Measurements from ENCODE around the gene LDLRAD4.
A peak's percentile ranks its signal among the peaks of the same experiment; 100 is the strongest.

LDLRAD4 gene

GRCh38 chr18:13435586-13436333 lies 217.2 kb downstream of the LDLRAD4 start:
- no peaks in the 10 kb centered on the region for H3K36me3 ChIP-seq (ENCODE audit: control insufficient read depth, insufficient read depth, low read length, severe bottlenecking)
- peaks cover 3% of the 10 kb centered on the region for H3K27me3 ChIP-seq (replicated peaks; ENCODE audit: control insufficient read depth, insufficient read depth, low read length)
- peaks cover 10% of the 10 kb centered on the region for H3K4me1 ChIP-seq (ENCODE audit: control insufficient read depth, insufficient read depth, low read length)
- no peaks in the 10 kb centered on the region for H3K9me3 ChIP-seq (ENCODE audit: control insufficient read depth, low read length)
- no peak overlapping the region for H3K9ac ChIP-seq (ENCODE audit: low read length)
- DNase-seq (ENCODE audit: low read depth): peak; percentile 70
- H3K4me3 ChIP-seq (ENCODE audit: low read length): no peak overlapping the region

- no peak overlapping the region for H3K4me3 ChIP-seq (ENCODE audit: low read length)
- peaks cover 3% of the 10 kb centered on the region for H3K27me3 ChIP-seq (replicated peaks; ENCODE audit: control insufficient read depth, insufficient read depth, low read length)
- H3K9ac ChIP-seq (ENCODE audit: low read length): no peak overlapping the region
- no peaks in the 10 kb centered on the region for H3K9me3 ChIP-seq (ENCODE audit: control insufficient read depth, low read length)
- H3K36me3 ChIP-seq (ENCODE audit: control insufficient read depth, insufficient read depth, low read length, severe bottlenecking): no peaks in the 10 kb centered on the region
- DNase-seq (ENCODE audit: low read depth): no peak
- H3K4me1 ChIP-seq (ENCODE audit: control insufficient read depth, insufficient read depth, low read length): peaks cover 10% of the 10 kb centered on the region
Measured at GRCh38 chr18:13436576-13436975, 218.0 kb downstream of the LDLRAD4 start.

GRCh38 chr18:13437034-13437433 lies 218.5 kb downstream of the LDLRAD4 start:
- no peak for DNase-seq (ENCODE audit: low read depth)

GRCh38 chr18:13437796-13438506 lies 219.4 kb downstream of the LDLRAD4 start:
- Histone ChIP-seq H3K9ac (ENCODE audit: low read length) (no peak overlapping the region), H3K9me3 (ENCODE audit: control insufficient read depth, low read length) (no peaks in the 10 kb centered on the region), H3K4me1 (ENCODE audit: control insufficient read depth, insufficient read depth, low read length) (peaks cover 10% of the 10 kb centered on the region), H3K36me3 (ENCODE audit: control insufficient read depth, insufficient read depth, low read length, severe bottlenecking) (no peaks in the 10 kb centered on the region), H3K4me3 (ENCODE audit: low read length) (no peak overlapping the region), H3K27me3 (replicated peaks; ENCODE audit: control insufficient read depth, insufficient read depth, low read length) (no peaks in the 10 kb centered on the region)
- DNase-seq (ENCODE audit: low read depth): no peak

More at GRCh38 chr18:13437034-13437433, 218.5 kb downstream of the LDLRAD4 start:
- H3K4me1 ChIP-seq (ENCODE audit: control insufficient read depth, insufficient read depth, low read length): peaks cover 10% of the 10 kb centered on the region
- H3K9me3 ChIP-seq (ENCODE audit: control insufficient read depth, low read length): no peaks in the 10 kb centered on the region
- peaks cover under 1% of the 10 kb centered on the region for H3K27me3 ChIP-seq (replicated peaks; ENCODE audit: control insufficient read depth, insufficient read depth, low read length)
- H3K4me3 ChIP-seq (ENCODE audit: low read length): no peak overlapping the region
- no peak overlapping the region for H3K9ac ChIP-seq (ENCODE audit: low read length)
- H3K36me3 ChIP-seq (ENCODE audit: control insufficient read depth, insufficient read depth, low read length, severe bottlenecking): no peaks in the 10 kb centered on the region

- Histone ChIP-seq H3K4me1 (ENCODE audit: control insufficient read depth, insufficient read depth, low read length) (peaks cover 10% of the 10 kb centered on the region), H3K36me3 (ENCODE audit: control insufficient read depth, insufficient read depth, low read length, severe bottlenecking) (no peaks in the 10 kb centered on the region), H3K27me3 (replicated peaks; ENCODE audit: control insufficient read depth, insufficient read depth, low read length) (peaks cover 4% of the 10 kb centered on the region), H3K9me3 (ENCODE audit: control insufficient read depth, low read length) (no peaks in the 10 kb centered on the region), H3K4me3 (ENCODE audit: low read length) (no peak overlapping the region), H3K9ac (ENCODE audit: low read length) (no peak overlapping the region)
- DNase-seq (ENCODE audit: low read depth): no peak
Measured at GRCh38 chr18:13438507-13439056, 220.0 kb downstream of the LDLRAD4 start.

- peaks cover 8% of the 10 kb centered on the region for H3K27me3 ChIP-seq (replicated peaks; ENCODE audit: control insufficient read depth, insufficient read depth, low read length)
- H3K4me1 ChIP-seq (ENCODE audit: control insufficient read depth, insufficient read depth, low read length): peaks cover 10% of the 10 kb centered on the region
- no peak overlapping the region for H3K9ac ChIP-seq (ENCODE audit: low read length)
- no peaks in the 10 kb centered on the region for H3K36me3 ChIP-seq (ENCODE audit: control insufficient read depth, insufficient read depth, low read length, severe bottlenecking)
- no peak overlapping the region for H3K4me3 ChIP-seq (ENCODE audit: low read length)
- DNase-seq (ENCODE audit: low read depth): no peak
- no peaks in the 10 kb centered on the region for H3K9me3 ChIP-seq (ENCODE audit: control insufficient read depth, low read length)
Measured at GRCh38 chr18:13439461-13439860, 220.9 kb downstream of the LDLRAD4 start.

GRCh38 chr18:13440277-13441248 lies 222.0 kb downstream of the LDLRAD4 start:
- Histone ChIP-seq H3K9ac (ENCODE audit: low read length) (no peak overlapping the region), H3K36me3 (ENCODE audit: control insufficient read depth, insufficient read depth, low read length, severe bottlenecking) (no peaks in the 10 kb centered on the region), H3K4me3 (ENCODE audit: low read length) (no peak overlapping the region), H3K4me1 (ENCODE audit: control insufficient read depth, insufficient read depth, low read length) (peaks cover 7% of the 10 kb centered on the region), H3K9me3 (ENCODE audit: control insufficient read depth, low read length) (no peaks in the 10 kb centered on the region), H3K27me3 (replicated peaks; ENCODE audit: control insufficient read depth, insufficient read depth, low read length) (peaks cover 8% of the 10 kb centered on the region)
- no peak for DNase-seq (ENCODE audit: low read depth)

- no peak overlapping the region for H3K4me3 ChIP-seq (ENCODE audit: low read length)
- H3K36me3 ChIP-seq (ENCODE audit: control insufficient read depth, insufficient read depth, low read length, severe bottlenecking): no peaks in the 10 kb centered on the region
- H3K27me3 ChIP-seq (replicated peaks; ENCODE audit: control insufficient read depth, insufficient read depth, low read length): peaks cover 8% of the 10 kb centered on the region
- no peaks in the 10 kb centered on the region for H3K9me3 ChIP-seq (ENCODE audit: control insufficient read depth, low read length)
- DNase-seq (ENCODE audit: low read depth): no peak
- H3K4me1 ChIP-seq (ENCODE audit: control insufficient read depth, insufficient read depth, low read length): no peaks in the 10 kb centered on the region
- H3K9ac ChIP-seq (ENCODE audit: low read length): no peak overlapping the region
Measured at GRCh38 chr18:13441736-13442135, 223.2 kb downstream of the LDLRAD4 start.

- H3K4me3 ChIP-seq (ENCODE audit: low read length): no peak overlapping the region
- no peaks in the 10 kb centered on the region for H3K36me3 ChIP-seq (ENCODE audit: control insufficient read depth, insufficient read depth, low read length, severe bottlenecking)
- DNase-seq (ENCODE audit: low read depth): no peak
Measured at GRCh38 chr18:13442451-13442850, 223.9 kb downstream of the LDLRAD4 start.

GRCh38 chr18:13443552-13443951 lies 225.0 kb downstream of the LDLRAD4 start:
- H3K4me1 ChIP-seq (ENCODE audit: control insufficient read depth, insufficient read depth, low read length): peaks cover 11% of the 10 kb centered on the region
- peaks cover 8% of the 10 kb centered on the region for H3K27me3 ChIP-seq (replicated peaks; ENCODE audit: control insufficient read depth, insufficient read depth, low read length)
- no peaks in the 10 kb centered on the region for H3K9me3 ChIP-seq (ENCODE audit: control insufficient read depth, low read length)
- no peak overlapping the region for H3K4me3 ChIP-seq (ENCODE audit: low read length)
- no peak overlapping the region for H3K9ac ChIP-seq (ENCODE audit: low read length)
- no peaks in the 10 kb centered on the region for H3K36me3 ChIP-seq (ENCODE audit: control insufficient read depth, insufficient read depth, low read length, severe bottlenecking)
- no peak for DNase-seq (ENCODE audit: low read depth)

More at GRCh38 chr18:13442451-13442850, 223.9 kb downstream of the LDLRAD4 start:
- Histone ChIP-seq H3K4me1 (ENCODE audit: control insufficient read depth, insufficient read depth, low read length) (peaks cover 3% of the 10 kb centered on the region), H3K9me3 (ENCODE audit: control insufficient read depth, low read length) (no peaks in the 10 kb centered on the region), H3K9ac (ENCODE audit: low read length) (no peak overlapping the region), H3K27me3 (replicated peaks; ENCODE audit: control insufficient read depth, insufficient read depth, low read length) (peaks cover 8% of the 10 kb centered on the region)

All from adipocyte (in vitro differentiated cells).